Fibroblast of mammary gland (primary cell): ENCODE measurements around the gene SNTA1.
"Not testable (repeated sequence)": the region's sequence is repeated elsewhere in the genome, so short reads cannot be mapped to it uniquely, and the experiment has no call there.

Experiments used
- DNase-seq: peaks from one replicate; pipeline ENCODE4 v3.0.0-alpha.2; 2010; ENCODE audit warnings: low read depth
- H3K4me3 ChIP-seq: 2 replicates; pipeline ENCODE4 v1.5.1; 2011; ENCODE audit warnings: low read depth, mild to moderate bottlenecking, low read length, moderate library complexity; ENCODE audit not compliant: control insufficient read depth
- TF ChIP-seq, protein P1 (sequence below): conservative IDR thresholded peaks from 2 replicates; pipeline ENCODE4 v1.5.1; 2011; ENCODE audit warnings: low read depth, low read length, inconsistent platforms; ENCODE audit not compliant: control insufficient read depth, insufficient read depth

Gene SNTA1

DNA sequence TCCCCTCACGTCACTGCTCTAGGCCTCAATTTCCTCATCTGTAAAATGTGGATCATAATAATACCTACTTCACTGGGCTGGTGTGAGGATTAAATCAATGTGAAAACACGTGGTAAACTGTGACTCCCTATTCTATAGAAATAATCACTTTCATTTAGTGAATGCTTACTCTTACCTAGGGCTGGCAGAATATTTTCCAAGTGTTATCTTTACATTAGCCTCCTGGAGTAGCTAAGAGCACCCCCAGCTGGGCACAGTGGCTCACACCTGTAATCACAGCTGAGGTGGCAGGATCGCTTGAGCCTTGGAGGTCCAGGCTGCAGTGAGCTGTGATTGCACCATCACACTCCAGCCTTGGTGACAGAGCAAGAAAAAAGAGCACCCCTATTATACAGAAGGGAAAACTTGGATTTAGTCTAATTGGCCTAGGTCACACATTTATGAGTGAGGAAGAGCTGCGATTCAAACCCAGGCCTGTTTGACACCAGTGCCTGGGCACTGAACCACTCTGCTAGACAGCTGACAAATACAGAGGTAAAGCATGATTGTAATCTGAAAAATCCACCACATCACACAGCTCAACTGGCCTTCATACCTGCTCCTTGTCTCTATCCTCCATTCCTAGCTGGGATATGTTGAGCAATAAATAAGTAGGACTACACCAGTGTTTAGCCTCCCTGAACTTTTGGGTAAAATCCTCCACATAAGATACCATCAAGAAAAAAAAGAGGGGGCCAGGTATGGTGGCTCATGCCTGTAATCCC, 1.4 kb upstream of the SNTA1 start:
- peak; percentile 22 for DNase-seq
- TF ChIP-seq, protein P1, sequence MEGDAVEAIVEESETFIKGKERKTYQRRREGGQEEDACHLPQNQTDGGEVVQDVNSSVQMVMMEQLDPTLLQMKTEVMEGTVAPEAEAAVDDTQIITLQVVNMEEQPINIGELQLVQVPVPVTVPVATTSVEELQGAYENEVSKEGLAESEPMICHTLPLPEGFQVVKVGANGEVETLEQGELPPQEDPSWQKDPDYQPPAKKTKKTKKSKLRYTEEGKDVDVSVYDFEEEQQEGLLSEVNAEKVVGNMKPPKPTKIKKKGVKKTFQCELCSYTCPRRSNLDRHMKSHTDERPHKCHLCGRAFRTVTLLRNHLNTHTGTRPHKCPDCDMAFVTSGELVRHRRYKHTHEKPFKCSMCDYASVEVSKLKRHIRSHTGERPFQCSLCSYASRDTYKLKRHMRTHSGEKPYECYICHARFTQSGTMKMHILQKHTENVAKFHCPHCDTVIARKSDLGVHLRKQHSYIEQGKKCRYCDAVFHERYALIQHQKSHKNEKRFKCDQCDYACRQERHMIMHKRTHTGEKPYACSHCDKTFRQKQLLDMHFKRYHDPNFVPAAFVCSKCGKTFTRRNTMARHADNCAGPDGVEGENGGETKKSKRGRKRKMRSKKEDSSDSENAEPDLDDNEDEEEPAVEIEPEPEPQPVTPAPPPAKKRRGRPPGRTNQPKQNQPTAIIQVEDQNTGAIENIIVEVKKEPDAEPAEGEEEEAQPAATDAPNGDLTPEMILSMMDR, result peak; percentile 23
- H3K4me3 ChIP-seq, result no peak overlapping the region

DNA sequence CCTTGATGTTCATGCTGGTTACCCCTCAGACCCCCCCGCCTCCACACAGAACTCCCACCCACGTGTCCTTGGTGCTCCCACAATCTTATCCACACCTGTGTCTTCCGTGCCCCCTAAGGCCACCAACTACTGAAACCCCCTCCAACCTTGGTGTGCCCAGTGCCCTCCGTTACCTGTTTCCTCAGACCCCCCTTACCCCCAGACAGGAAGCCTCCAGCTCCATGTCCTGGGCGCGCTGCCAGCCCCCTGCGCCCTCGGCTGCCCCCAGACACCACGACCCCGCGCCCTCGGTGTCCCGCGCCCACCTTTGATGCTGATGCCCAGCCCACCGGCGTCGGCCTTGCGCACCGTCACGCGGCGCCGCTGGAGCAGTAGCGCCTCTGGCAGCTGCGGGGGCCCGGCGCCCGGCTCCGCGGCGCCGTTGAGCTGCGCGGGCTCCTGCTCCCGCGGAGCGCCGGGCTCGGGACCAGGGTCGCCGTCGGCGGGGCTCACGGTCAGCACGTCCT, 504 bp downstream of the SNTA1 start:
- H3K4me3 ChIP-seq, result peak overlapping the region; percentile 74
- DNase-seq, result no peak
- TF ChIP-seq, protein P1, result no peak

DNA sequence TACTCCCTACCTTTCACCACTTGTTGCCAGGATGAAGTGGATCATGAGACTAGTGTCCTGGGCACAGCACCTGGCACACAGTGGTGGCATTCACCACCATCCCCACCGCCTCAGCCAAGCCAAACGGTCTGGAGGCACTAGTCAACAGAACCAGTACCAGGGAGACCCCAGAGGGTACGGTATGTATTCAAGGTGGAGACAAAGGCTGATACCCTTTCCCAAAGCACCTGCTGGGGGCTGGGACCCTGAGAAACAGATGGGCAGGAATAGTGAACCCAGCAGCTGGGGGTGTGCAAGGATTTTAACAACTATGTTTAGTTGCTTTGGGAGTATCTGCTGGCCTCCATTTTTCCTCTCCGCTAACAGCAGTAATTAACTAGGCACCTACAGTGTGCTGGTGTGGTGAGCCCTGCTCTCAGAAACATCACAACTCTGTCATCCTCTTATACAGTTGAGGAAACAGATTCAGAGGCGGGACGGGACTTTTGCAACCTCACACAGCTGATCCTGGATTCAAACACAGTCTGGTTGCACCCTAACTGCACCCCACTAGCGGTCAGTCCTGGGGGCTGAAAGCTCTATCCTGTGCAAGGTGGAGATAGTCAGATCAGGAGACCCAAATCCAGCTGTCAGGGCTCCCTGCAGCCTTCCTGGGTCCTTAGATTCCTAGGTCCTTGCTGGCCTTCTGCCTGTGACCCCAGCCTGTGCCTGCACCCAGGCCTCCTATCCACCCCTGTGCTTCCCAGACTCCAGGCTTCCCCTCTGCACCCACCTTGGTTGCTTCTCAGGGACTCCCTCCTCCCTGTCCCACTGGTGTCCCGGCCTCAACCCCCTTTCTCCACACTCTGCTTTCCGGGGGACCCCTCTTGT, 1.2 kb downstream of the SNTA1 start:
- TF ChIP-seq, protein P1, result no peak
- no peak for DNase-seq
- peak overlapping the region; percentile 74 for H3K4me3 ChIP-seq

DNA sequence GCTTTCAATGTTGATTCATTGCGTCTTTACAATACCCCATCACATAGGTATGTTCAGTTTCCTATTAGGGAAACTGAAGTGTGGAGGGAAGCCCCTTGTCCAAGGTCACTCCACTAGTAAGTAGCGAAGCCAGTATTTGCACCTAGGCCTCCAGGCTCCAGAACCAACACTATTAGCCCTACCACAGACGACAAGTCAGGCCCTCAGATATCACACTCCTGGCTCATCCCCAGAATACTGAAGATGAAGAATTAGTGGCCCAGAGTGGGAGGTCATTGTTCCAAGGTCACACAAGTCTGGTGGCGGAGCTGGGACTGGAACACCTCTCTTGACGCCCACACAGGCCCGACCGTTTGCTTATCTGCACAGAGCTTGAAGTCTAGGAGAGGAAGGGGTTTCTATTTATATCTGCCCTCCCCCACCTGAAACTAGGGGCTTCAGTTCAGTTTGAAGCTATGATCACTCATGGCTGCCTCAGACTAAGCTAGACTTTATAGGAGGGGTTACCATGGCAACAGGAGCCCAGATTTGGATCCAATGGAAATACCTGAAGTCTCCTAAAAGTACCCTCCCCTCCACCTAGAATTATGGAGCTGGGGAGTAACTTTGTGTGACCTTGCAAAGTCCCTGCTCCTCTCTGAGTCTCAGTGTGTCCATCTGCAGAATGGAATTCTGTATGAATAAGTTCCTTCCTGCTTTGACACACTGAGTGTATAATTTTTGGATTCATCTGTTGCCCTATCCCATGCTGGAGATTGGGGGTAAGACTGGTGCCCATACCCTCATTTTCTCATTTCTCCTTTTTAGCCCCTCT, 2.2 kb downstream of the SNTA1 start:
- no peak overlapping the region for H3K4me3 ChIP-seq
- no peak for DNase-seq
- TF ChIP-seq, protein P1, result no peak

DNA sequence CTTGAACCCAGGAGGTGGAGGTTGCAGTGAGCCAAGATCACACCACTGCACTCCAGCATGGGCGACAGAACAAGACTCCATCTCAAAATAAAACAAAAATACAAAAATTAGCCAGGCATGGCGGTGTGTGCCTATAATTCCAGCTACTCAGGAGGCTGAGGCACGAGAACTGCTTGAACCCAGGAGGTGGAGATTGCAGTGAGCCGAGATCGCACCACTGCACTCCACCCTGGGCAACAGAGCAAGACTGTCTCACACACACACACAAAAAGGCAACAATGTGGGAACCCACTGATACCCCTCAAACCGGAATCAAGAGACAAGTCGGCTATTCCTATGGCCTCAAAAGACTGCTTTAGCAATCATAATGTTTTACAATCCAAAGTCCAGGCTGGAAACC, 3.0 kb downstream of the SNTA1 start:
- H3K4me3 ChIP-seq, DNase-seq: not testable (repeated sequence)

DNA sequence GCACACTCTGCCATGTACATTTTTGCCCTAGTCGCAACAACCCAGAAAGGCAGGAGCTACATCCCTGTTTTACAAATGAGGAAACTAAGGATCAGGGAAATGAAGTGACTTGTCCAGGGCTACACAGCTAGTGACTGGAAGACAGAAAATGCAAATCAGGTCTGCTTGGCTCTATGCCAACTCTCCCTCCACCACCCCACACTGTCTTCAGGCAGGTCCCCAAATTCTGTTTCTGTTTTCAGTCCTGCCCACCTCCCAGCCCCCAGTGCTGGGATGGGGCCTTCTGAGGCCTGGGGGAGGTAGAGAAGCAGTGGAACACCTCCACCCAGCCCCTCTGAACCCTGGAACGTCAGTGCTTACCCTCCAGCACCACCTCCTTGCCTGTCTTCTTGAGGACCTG, 5.1 kb downstream of the SNTA1 start:
- no peak overlapping the region for H3K4me3 ChIP-seq
- TF ChIP-seq, protein P1, result no peak
- DNase-seq, result no peak
